Mucosa of gallbladder (tissue), 1 donor: Measurements from ENCODE around the gene CPSF3. TPM values are rescaled to one million over a fixed set of nuclear protein-coding genes. Genes with fewer than 3 reads are reported as not detected.

Source experiments
- DNase-seq: peaks from one replicate; pipeline ENCODE4 v3.0.0-alpha.2; 2020; ENCODE audit warnings: low spot score
- total RNA-seq: library from RNA; stranded (reverse); gene quantifications from one replicate; pipeline ENCODE4 v1.2.1, GENCODE V29; 2021
- donor health status: DM: no; HTN: no; CAD: no.

The CPSF3 gene
- total RNA-seq, 1 donor from 2014 or later, result 24.3 TPM

DNA sequence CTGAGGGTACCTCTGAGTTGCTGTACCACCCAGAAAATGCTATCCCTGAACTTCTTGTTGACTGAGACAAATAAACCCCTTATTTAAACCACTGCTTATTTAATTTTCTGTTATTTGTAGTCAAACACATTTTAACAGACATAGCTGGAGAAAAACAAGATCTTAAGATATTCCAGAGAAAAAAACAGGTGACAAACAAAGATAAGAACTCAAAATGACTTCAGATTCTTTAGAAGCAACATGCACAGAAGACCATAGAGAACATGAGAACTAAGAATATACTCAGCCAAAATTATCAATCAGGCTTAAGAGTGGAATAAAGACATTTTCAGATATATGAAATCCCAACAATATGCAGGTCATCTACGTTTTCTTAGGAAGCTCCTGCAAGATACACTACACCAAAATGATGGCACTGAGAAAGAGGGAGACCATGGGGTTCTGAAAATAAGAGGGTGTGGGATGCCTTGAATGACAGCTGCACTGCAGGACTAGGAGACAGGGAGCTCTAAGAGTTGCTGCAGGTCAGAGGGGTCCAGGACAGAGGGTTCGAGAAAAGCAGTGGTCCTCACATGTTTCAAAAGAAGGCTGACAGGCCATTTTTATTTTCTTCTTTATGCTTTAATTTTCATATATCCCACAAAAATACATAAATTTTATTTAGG lies 93.8 kb downstream of the CPSF3 start:
- DNase-seq, result no peak

DNA sequence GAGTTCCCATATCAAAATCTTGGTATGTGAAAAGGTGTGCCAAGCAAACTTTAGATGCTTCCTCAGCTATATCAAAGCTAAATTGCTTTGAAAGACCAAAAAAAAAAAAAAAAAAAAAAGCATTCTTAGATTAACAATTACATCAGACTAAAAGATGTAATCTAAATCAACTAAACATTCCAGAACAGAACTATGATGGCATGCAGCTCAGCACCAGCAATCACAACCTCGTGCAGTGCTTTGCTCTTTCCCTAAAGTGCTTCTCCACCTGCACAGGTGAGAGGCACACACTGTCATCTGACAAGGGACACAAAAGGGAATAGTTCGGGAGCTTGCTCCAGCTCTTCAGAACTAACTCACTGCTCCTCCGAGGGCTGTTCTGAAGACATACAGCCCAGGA lies 94.7 kb downstream of the CPSF3 start:
- no peak for DNase-seq

DNA sequence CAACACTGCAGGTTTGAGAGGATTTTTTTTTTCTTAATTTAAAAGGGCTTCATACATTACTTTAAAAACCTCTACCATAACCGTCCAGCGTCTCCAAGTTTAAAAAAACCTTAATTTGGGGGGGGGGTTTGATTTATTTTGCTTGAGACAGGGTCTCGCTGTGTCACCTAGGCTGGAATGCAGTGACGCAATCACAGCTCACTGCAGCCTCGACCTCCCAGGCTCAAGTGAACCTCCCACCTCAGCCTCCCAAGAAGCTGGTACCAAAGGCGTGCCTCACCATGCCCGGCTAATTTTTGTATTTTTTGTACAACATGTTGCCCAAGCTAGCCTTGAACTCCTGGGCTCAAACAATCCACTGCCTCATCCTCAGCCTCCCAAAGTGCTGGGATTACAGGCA lies 95.3 kb downstream of the CPSF3 start:
- DNase-seq, result no peak

DNA sequence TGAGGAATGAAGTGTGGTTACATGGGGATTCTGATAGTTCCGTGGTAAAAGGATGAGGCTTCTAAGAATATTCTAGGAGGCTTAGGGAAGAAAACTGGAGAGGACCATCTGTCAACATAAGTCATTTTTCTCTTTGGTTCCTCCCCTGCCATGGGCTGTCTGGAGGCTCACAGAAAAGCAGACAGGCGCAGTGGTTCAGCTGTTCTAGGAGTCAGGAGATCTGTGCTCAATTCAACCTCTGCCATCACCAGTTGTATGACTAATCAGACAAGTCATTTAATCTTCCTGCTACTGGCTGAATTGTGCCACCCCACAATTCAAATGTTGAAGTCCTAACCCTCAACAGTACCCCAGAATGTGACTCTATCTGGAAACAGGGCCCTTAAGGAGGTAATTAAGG lies 95.8 kb downstream of the CPSF3 start:
- DNase-seq, result no peak

Other genes starting within 250 kb of the CPSF3 start
- gene ASAP2, start 216.8 kb upstream of the CPSF3 start, total RNA-seq, result 44.3 TPM
- 75.2 TPM for gene ITGB1BP1, start 126 bp upstream of the CPSF3 start, total RNA-seq
- 50.2 TPM for gene IAH1, start 50.9 kb downstream of the CPSF3 start, total RNA-seq
- gene ADAM17, start 132.2 kb downstream of the CPSF3 start, total RNA-seq, result 22.3 TPM
- gene YWHAQ, start 207.3 kb downstream of the CPSF3 start, total RNA-seq, result 250 TPM